22Rv1 (cell line): ENCODE measurements around the gene ALKBH5.
A peak's percentile ranks its signal among the peaks of the same experiment; 100 is the strongest.

Source experiments
- H3K27ac ChIP-seq: fragments of 450-650 bp; 2 replicates; pipeline ENCODE4 v1.5.1; 2017
- CTCF ChIP-seq: fragments of 450-650 bp; IDR thresholded peaks from 2 replicates; pipeline ENCODE4 v1.5.1; 2017; ENCODE audit warnings: mild to moderate bottlenecking
- ZFX ChIP-seq: fragments of 450-650 bp; IDR thresholded peaks from 2 replicates; pipeline ENCODE4 v1.6.1; 2017; ENCODE audit warnings: antibody characterized with exemption, borderline replicate concordance

The ALKBH5 gene

DNA sequence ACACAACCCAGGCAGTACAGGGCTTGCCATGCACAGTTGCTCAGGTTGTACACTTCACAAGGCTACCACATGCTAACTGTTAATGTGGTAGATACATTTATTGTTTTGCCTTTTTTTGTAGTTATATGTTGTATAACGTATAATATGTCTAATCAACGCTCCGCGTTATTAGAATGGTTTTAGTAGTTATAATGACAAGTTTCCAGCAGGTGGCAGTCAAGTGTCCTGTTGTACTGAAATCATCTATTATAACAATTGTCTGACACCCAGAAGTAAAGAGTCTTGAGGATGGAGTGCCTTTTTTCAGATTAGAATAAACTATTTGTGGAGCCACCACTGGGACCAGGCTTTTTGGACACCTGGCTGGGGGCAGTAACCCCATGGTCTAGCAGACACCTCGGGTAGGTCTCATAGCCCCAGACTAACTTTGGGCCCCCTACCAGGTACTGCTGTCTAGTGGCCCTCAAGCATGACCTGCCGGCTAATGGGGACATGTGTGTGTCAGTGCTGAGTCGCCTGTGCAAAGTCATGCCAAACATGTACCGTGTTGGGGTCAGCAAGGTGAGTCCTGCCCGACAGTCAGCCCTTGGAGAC lies 42.3 kb upstream of the ALKBH5 start:
- peak; percentile 84 for TF ChIP-seq CTCF
- TF ChIP-seq ZFX: no peak
- no peak overlapping the region for H3K27ac ChIP-seq

DNA sequence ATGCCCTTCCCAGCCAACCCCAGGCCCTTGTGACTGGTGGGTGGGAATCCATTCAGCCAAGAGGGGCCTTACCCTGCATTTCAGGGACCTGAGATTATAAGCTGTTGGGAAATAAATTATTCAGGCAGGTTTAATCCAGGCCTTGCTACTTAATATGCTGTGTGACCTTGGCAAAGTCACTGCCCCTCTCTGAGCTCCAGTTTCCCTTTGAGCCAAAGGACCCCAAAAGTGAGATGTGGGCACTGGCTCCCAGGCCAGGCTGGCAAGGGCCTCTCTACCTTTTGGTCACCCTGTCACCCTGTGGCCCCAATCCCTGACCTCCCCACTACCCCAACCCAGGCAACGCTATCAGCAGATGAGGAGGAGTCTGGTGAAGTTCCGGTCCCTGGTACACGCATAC lies 41.2 kb upstream of the ALKBH5 start:
- no peak overlapping the region for H3K27ac ChIP-seq
- no peak for TF ChIP-seq ZFX
- TF ChIP-seq CTCF: no peak

- no peak overlapping the region for H3K27ac ChIP-seq
- TF ChIP-seq CTCF (peak; percentile 66), ZFX (no peak)
These were observed 40.3 kb upstream of the ALKBH5 start for GRCh38 chr17:18143044-18143936.

DNA sequence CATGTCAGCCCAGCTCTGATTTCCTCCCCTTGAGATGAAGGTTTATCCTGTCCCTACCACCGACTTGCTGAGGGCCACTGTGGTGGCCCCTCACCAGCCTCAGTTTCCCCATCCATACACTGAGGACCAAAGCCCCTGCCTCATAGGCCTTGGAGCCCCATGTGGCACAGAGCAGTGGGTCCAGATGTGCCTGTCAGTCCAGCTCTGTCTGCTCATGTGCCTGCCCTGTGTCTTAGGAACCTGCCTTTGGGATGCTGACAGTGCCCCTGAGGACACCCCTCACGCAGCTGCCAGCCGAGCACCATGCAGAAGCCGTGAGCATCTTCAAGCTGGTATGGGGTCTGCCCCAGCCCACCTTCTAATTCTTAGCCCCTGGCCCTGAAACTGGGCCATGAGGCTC lies 39.4 kb upstream of the ALKBH5 start:
- TF ChIP-seq ZFX (no peak), CTCF (no peak)
- no peak overlapping the region for H3K27ac ChIP-seq

GRCh38 chr17:18144855-18145254 lies 38.8 kb upstream of the ALKBH5 start:
- TF ChIP-seq ZFX: no peak
- TF ChIP-seq CTCF: no peak
- H3K27ac ChIP-seq: no peak overlapping the region

- TF ChIP-seq ZFX: no peak
- no peak for TF ChIP-seq CTCF
These were observed 37.8 kb upstream of the ALKBH5 start for GRCh38 chr17:18145811-18146210.

DNA sequence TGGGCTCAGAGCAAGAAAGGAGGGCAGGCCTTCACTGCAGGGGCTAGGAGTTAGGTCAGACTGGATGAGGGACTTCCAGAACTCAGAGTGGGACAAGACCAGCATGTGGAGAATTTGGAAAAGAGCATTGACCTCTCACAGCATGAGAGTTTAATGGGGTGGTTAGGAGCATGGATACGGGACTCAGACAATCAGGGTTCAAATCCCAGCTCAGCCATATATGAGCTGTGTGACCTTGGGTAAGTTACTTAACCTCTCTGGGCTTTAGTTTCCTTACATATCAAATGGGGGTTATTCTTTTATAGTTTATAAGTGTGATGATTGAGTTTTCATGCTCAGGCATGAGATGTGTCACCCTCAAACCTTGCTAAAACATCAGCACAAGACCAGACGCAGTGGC lies 37.4 kb upstream of the ALKBH5 start:
- TF ChIP-seq CTCF: no peak
- TF ChIP-seq ZFX: no peak
- no peak overlapping the region for H3K27ac ChIP-seq

More at GRCh38 chr17:18145811-18146210, 37.8 kb upstream of the ALKBH5 start:
- no peak overlapping the region for H3K27ac ChIP-seq
